EH (cell line): ENCODE results near the gene DNAJC22.
"Not testable (repeated sequence)": the region's sequence is repeated elsewhere in the genome, so short reads cannot be mapped to it uniquely, and the experiment has no call there.

Experiments used
- DNase-seq: peaks from one replicate; pipeline ENCODE4 v3.0.0-alpha.2; 2015; ENCODE audit warnings: low read depth

DNAJC22 gene

DNA sequence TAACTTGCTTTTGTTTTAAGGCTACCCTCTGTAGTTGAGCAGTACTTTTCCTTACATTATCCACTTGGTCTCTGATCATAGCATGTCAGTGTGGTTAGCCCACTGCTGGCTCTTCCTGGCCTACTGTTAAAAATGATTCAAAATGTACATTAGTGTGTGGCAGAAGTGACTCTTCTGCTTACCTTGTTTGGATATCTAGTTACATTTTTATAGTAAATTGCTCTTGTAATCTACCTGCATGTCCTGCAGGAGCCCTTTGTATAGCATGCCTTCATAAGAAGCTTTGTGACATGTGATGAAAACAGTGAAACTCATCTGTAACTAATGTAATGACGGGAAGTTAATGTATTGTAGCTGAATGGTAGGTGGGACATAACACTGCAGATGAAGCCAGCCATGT, 28.7 kb downstream of the DNAJC22 start:
- no peak for DNase-seq

DNA sequence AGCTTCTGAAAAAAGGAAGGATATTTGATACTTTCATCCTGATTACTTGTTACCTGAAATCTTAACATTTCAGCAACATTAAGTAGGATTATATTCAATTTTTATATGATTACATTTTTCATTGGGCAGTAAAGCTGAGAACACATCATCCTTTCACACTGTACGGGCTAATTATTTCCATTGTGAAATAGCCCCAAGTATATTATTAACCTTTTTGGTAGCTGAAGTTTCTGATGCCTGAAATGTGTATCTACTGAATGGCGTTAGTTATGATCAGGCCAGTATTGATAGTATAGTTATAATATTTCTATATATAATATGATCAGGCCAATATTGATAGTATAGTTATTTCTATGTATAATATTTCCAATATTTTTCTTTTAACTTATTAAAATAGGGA, 30.7 kb downstream of the DNAJC22 start:
- DNase-seq = no peak

DNA sequence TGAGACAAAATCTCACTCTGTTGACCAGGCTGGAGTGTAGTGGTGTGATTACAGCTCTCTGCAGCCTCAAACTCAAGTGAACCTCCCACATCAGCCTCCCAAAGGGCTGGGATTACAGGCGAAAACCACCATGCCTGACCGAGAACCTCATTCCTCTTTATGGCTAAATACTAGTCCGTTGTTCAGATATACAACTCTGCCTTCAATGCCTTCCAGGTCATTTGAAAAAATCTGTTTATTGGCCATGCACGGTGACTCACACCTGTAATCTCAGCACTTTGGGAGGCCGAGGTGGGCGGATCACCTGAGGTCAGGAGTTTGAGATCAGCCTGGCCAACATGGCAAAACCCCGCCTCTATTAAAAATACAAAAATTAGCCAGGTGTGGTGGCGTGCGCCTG, 33.5 kb downstream of the DNAJC22 start:
- not testable (repeated sequence) for DNase-seq

DNA sequence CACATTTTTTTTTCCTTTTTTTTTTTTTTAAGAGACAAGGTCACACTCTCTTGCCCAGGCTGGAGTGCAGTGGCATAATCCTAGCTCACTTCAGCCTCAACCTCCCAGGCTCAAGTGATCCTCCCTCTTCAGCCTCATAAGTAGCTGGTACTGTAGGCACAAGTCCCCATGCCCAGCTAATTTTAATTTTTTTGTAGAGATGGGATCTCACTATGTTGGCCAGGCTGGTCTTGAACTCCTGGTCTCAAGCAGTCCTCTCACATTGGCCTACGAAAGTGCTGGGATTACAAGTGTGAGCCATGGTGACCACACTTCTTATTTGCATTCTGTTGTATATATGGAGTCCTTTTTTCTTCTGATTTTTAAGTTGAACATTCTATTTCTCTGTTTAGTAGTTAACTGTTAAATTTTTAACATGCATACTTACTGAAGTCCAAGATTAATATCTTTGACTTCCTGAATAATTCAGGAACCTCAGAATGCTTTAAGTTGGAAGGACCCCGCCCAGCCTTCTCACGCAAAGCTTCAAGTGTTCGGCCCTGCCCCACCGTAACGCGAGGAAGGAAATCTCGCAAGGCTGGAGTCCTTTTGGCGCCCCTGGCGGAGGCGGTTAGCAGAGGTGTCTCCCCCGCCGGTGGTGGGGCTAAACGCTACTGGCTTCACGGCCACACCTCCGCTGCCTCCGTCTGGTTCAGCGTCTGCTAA, 42.1 kb downstream of the DNAJC22 start:
- no peak for DNase-seq

DNA sequence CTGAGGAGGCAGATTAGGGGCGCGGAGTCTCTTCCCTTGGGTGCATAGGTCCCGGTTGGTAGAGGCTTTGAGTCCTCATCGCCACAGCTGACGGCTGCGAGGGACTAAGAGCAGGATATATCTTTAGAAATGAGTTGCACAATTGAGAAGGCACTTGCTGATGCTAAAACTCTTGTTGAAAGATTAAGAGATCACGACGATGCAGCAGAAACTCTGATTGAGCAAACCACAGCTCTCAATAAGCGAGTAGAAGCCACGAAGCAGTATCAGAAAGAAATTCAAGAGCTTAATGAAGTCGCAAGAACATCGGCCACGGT, 42.7 kb downstream of the DNAJC22 start:
- DNase-seq = no peak

DNA sequence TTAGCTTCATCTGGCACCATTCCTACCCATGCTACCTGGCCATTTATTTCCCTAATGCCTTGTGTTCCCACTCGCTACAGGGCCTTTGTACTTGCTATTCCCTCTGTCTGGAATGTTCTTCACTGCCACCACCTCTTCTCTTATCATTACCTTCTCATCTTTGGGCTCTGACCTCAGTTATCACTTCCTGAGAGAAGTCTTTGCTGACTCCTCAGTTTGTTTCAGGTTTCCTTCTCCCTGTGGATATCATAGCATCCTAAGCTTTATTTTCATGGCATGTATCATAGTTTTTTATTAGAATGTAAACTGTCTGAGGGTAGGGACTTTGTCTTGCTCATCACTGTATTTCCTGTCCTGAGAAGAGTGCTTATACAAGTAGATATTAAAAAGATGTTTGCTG, 50.3 kb downstream of the DNAJC22 start:
- no peak for DNase-seq

DNA sequence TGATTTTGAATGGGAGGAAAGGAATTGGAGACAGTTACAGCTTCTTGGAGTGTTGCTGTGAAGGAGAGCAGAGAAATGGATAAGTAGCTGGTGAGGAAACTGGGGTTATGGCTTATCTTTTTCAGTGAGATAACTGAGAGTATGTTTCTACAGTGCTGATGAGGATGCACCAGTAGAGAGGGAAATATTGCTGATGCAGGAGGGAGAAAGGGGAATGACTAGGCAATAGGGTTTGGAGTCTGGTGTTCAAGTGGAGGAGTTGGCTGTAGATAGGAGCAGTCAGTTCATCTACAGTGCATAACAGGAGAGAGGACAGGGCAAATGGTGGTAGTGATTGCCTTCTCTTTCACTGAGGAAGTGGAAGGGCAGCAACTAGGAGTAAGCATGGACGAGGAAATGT, 53.6 kb downstream of the DNAJC22 start:
- no peak for DNase-seq
